Erythroblast (primary cell): ENCODE measurements around the gene PPP3CA.

ENCODE experiments used
- DNase-seq, 2 experiments: peaks; one replicate each; lab custom pipeline; 2025; lab: John Stamatoyannopoulos, UW
- GATA1 ChIP-seq: IDR thresholded peaks from 2 replicates; pipeline ENCODE4 v1.6.1; 2011; ENCODE audit warnings: low read depth, mild to moderate bottlenecking, control low read depth, low read length, moderate library complexity
- POLR2A ChIP-seq: IDR thresholded peaks from 2 replicates; pipeline ENCODE4 v1.6.1; 2011; ENCODE audit warnings: mild to moderate bottlenecking, low read length

The PPP3CA gene

DNA sequence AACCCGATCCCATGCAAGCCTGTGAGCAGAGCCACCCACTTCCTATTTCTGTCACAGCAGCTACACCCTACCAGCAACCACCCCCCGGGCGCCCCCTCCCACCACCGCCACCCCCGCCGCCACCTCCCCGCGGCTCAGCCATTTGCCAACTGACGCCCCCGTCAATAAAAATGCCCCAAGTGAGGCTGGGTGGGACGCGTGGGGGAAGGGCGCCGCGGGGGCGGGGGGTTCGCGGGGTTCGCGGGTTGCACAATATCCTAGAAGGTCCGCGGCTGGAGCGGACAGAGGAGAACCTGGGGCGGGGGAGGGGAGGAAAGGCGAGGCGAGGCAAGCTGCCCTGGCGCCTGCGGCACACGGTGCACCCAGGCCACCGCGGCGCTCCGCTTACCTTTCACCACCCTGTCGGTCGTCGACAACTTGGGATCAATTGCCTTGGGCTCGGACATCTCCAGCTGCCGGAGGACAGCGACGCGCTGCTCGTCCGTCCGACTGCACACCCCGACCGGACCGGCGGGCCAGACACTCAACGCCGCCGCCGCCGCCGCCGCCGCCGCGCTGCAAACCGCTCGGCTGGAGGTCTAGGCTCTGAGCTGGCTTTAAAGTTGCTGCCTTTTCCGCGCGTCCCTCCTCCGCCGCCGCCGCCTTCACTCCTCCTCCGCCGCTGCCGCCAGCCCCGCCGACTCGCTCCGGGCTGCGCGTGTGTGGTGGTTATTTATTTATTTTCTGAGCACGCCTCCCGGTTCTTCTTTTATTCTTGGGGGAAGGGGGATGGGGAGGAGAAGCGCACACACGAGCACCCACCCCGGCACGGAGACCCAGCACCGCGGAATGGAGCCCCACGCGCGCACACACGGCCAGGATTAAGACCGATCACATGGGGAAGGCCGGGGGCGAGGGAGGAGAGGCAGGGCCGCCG is 717 bp downstream of the PPP3CA start:
- peak; percentile 79 to 86 for DNase-seq
- TF ChIP-seq GATA1 (no peak), POLR2A (no peak)

GRCh38 chr4:101345596-101346350 is 1.6 kb downstream of the PPP3CA start:
- TF ChIP-seq POLR2A (no peak), GATA1 (no peak)
- peak; percentile 64 to 71 for DNase-seq

- TF ChIP-seq GATA1 (no peak), POLR2A (no peak)
- DNase-seq, result peak; percentile 74 to 77
These were observed 2.1 kb downstream of the PPP3CA start for GRCh38 chr4:101345271-101345595.

DNA sequence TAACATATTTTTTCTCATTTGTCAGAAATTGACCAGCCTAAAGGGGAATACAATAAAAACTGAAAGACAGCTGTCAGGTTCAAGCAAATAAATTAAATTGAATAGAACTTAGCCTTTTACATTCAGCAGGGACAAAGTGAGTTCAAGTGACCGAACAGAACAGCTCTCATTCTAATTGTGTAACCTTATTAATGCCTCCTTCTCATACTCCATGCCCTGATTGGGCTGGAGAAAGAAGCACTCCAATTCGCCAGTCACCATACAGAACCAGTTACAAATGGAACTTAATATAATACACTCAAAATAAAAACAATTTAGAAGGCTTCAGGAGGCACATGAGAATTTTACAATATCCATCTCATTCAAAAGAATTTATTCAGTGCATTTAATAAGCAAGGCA is 8.0 kb downstream of the PPP3CA start:
- DNase-seq, result no peak
- TF ChIP-seq POLR2A (no peak), GATA1 (no peak)

DNA sequence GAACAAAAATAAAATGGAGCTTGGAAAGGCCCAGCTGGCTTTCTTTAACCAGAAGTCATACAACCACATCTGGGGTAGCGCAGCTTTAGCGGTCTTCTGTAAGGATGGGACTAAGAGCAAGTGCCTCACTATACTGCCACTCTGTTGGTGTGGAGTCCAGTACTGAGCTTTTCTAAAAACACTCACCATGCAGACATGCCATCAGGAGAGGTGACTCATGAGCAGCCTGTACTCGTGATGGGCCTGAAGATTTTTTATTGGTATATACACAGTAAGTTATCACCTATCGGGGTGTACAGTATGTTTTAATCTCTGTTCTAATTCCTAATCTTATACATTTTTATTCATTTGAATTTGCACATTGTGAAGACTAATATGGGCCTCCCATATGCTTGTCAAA is 9.6 kb downstream of the PPP3CA start:
- TF ChIP-seq POLR2A, result no peak
- TF ChIP-seq GATA1, result no peak
- no peak for DNase-seq

GRCh38 chr4:101334963-101335572 is 12.3 kb downstream of the PPP3CA start:
- TF ChIP-seq POLR2A (no peak), GATA1 (no peak)

DNA sequence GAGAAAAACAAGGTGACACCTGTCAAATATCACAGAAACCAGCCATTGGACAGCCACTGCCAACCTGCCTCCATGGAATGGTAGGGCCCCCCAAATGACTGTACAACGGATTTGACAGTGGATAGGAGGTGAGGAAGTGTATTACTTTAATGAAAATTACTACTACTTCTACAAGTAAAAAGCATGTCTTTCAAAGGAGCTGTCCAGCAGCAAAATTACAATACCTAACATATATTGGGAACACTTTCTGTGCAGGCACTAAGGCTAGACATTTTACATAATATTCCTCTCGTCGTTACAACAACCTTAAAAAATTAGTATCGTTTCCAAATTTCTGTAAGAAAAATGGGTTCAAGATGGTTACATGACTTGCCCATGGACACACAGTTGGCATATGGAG is 14.9 kb downstream of the PPP3CA start:
- TF ChIP-seq GATA1 (no peak), POLR2A (no peak)
- DNase-seq, result no peak

More at GRCh38 chr4:101334963-101335572, 12.3 kb downstream of the PPP3CA start:
- DNase-seq, result peak; percentile 17 to 38

GRCh38 chr4:101331017-101331416 is 16.3 kb downstream of the PPP3CA start:
- TF ChIP-seq GATA1 (no peak), POLR2A (no peak)
- no peak for DNase-seq

DNA sequence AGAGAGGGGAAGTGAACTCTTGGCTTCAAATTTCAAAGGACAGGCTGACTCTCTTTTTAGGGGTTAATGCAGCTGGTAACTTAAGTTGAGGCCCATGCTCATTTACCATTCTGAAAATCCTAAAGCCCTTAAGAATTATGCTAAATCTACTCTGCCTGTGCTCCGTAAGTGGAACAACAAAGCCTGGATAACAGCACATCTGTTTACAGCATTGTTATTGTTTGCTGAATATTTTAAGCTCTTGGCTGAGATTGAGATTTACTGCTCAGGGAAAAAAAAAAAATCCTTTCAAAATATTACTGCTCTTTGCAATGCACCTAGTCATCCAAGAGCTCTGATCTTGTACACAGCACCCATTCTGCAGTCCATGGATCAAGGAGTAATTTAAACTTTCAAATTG is 17.7 kb downstream of the PPP3CA start:
- DNase-seq, result no peak
- TF ChIP-seq POLR2A (no peak), GATA1 (no peak)

- DNase-seq, result no peak
- TF ChIP-seq POLR2A (no peak), GATA1 (no peak)
These were observed 19.2 kb downstream of the PPP3CA start for GRCh38 chr4:101328063-101328602.

DNA sequence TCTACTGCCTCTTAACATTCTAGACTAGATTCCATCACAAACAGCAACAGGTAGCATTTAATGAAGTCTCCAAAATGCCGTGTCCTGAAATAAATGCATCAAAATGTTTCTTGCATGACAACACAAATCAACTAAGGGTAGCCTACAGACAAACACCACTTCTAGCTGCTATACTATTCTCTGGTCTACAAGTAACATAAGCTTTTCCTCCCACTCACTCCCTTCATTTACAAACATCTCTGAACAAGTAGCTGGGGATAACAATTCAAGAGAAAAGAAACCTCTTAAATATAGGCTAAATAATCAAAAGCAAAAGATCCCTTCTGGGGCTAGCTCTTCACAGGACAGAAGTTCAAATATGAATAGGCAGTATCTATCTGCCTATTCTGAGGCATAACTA is 20.8 kb downstream of the PPP3CA start:
- TF ChIP-seq POLR2A, result no peak
- no peak for TF ChIP-seq GATA1
- no peak for DNase-seq

DNA sequence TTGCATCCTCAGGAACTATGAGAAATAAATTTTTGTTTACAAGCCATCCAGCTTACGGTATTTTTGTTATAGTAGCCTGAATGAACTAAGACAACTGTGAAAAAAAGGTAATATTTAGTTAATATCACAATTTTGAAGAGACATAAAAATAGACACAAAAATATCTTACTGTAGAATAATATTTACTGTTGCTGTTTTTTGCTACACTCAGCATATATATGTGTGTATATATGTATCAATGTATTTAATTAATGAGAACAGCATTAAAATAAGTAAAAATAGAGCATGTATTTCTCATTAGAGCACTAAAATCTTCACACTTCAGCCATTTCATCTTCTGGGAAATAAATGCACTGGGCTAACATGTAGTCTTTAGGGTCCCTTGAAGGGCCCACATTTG is 24.6 kb downstream of the PPP3CA start:
- no peak for TF ChIP-seq POLR2A
- no peak for TF ChIP-seq GATA1
- DNase-seq, result no peak

DNA sequence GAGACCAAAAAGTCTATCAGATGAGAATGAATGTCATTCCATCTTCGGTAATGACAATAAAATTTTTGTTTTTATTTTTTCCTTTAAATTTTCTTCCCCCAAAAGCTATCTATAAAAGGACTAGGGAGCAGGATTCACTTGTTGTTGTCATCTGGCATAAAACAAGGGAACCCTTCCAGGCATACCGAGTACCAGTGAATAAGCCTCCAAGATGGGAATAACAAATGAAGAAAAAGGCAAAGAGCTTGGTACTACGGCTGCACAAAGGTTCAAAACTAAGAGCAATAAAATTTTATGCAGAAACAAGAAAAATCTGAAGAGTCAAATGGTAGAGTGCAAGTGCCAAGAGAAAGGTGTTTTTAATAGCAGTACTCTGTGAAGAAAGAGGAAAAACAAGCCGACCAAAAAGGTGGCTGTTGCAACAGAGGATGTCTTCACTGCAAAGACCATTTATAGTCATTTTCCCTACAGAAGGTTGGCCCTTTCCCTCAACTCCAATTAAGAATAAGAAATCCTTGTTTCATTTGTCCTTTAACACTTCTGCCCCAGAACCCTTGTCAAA is 25.8 kb downstream of the PPP3CA start:
- no peak for DNase-seq
- TF ChIP-seq GATA1 (no peak), POLR2A (no peak)

GRCh38 chr4:101315786-101316185 is 31.5 kb downstream of the PPP3CA start:
- DNase-seq, result no peak
- TF ChIP-seq GATA1 (no peak), POLR2A (no peak)
